Neuronal stem cell (in vitro differentiated cells): ENCODE data around the gene MACROD2. TPM values are rescaled to one million over a fixed set of nuclear protein-coding genes. Genes with fewer than 3 reads are reported as not detected.

Source experiments
- small RNA-seq: library from polyadenylated mRNA; stranded (forward); fragments of <200 nt; extraction: miRNeasy Mini kit (QIAGEN cat#:217004); gene quantifications from one replicate; pipeline ENCODE3, GENCODE V24; 2013; ENCODE audit not compliant: insufficient read depth

The MACROD2 gene

Small RNAs within 50 kb of the gene (small RNA-seq; reads per million reads assigned to genes)
- gene RN7SL864P = not detected
- gene RNA5SP475 = not detected
- gene RNU6-1159P = not detected
- gene RNU6-115P = not detected
- gene RNU6-228P = not detected
- not detected for gene RNU6-278P
- not detected for gene RPS3P1
